Measurements from ENCODE around the gene HS2ST1.

HS2ST1 gene

GRCh38 chr1:86992861-86993260 is 78.4 kb downstream of the HS2ST1 start:
- TF ChIP-seq LEF1 (IDR thresholded peaks at IDR 0.05; ENCODE audit: borderline replicate concordance), result no peak
- TF ChIP-seq SP1 (IDR thresholded peaks at IDR 0.05), result no peak
- TF ChIP-seq TARDBP (IDR thresholded peaks at IDR 0.05), result no peak
- TF ChIP-seq ARNT (IDR thresholded peaks at IDR 0.05), result no peak
- no peak for TF ChIP-seq ELF4 (IDR thresholded peaks at IDR 0.05)
- TF ChIP-seq NFRKB (IDR thresholded peaks at IDR 0.05), result no peak
- TF ChIP-seq ZNF384 (IDR thresholded peaks at IDR 0.05), result no peak
- no peak for TF ChIP-seq HDGF (IDR thresholded peaks at IDR 0.05; ENCODE audit: borderline replicate concordance)
- TF ChIP-seq FOXK2 (IDR thresholded peaks at IDR 0.05), result no peak
- no peak for TF ChIP-seq FOXM1 (IDR thresholded peaks at IDR 0.05; ENCODE audit: borderline replicate concordance)
- no peak for TF ChIP-seq CTBP1 (IDR thresholded peaks at IDR 0.05; ENCODE audit: borderline replicate concordance)
- no peak for TF ChIP-seq FOXA1 (IDR thresholded peaks at IDR 0.05)
- DNase-seq (ENCODE audit: extremely low spot score), result no peak
- ChIA-PET CTCF (interaction anchor here (0.7 kb wide), 1 partner anchor 25 kb away, joined by 4 read pairs; no protein-coding TSS in a partner anchor), POLR2A (no interaction called here)

- ChIA-PET POLR2A (interaction anchor here (0.9 to 1.0 kb wide), 2 partner anchors 10 to 79 kb away, joined by 3 to 4 read pairs; partner anchors contain the start of genes HS2ST1 and SELENOF), CTCF (interaction anchor here (0.7 to 0.8 kb wide), 2 partner anchors 26 to 1415 kb away, joined by 3 to 4 read pairs; no protein-coding TSS in a partner anchor)
- DNase-seq (ENCODE audit: extremely low spot score), result no peak
- no peak for TF ChIP-seq TARDBP (IDR thresholded peaks at IDR 0.05)
- TF ChIP-seq SP1 (IDR thresholded peaks at IDR 0.05), result no peak
- TF ChIP-seq ARNT (IDR thresholded peaks at IDR 0.05), result no peak
- TF ChIP-seq LEF1 (IDR thresholded peaks at IDR 0.05; ENCODE audit: borderline replicate concordance), result no peak
- TF ChIP-seq PKNOX1 (IDR thresholded peaks at IDR 0.05), result peak; percentile 8; the same call in 1 of the 2 replicates
- no peak for TF ChIP-seq BHLHE40 (IDR thresholded peaks at IDR 0.05; ENCODE audit: borderline replicate concordance)
- no peak for TF ChIP-seq L3MBTL2 (conservative IDR thresholded peaks at IDR 0.05)
Observed at GRCh38 chr1:86993269-86993985, 79.0 kb downstream of the HS2ST1 start.

- TF ChIP-seq BHLHE40 (IDR thresholded peaks at IDR 0.05; ENCODE audit: borderline replicate concordance) (no peak), ZNF384 (IDR thresholded peaks at IDR 0.05) (no peak), HDGF (IDR thresholded peaks at IDR 0.05; ENCODE audit: borderline replicate concordance) (no peak), TARDBP (IDR thresholded peaks at IDR 0.05) (no peak), CTBP1 (IDR thresholded peaks at IDR 0.05; ENCODE audit: borderline replicate concordance) (no peak), ELF4 (IDR thresholded peaks at IDR 0.05) (no peak), SUZ12 (IDR thresholded peaks at IDR 0.05) (no peak), FOXA1 (IDR thresholded peaks at IDR 0.05) (no peak), FOXK2 (IDR thresholded peaks at IDR 0.05) (no peak), NFRKB (IDR thresholded peaks at IDR 0.05) (no peak), PKNOX1 (IDR thresholded peaks at IDR 0.05) (no peak), SP1 (IDR thresholded peaks at IDR 0.05) (no peak), L3MBTL2 (conservative IDR thresholded peaks at IDR 0.05) (no peak), ARNT (IDR thresholded peaks at IDR 0.05) (no peak), LEF1 (IDR thresholded peaks at IDR 0.05; ENCODE audit: borderline replicate concordance) (no peak), FOXM1 (IDR thresholded peaks at IDR 0.05; ENCODE audit: borderline replicate concordance) (no peak)
- DNase-seq (ENCODE audit: extremely low spot score), result no peak
- ChIA-PET CTCF (interaction anchor here (0.6 to 0.8 kb wide), 2 partner anchors 30 to 1416 kb away, joined by 3 read pairs; no protein-coding TSS in a partner anchor), POLR2A (interaction anchor here (0.9 to 1.0 kb wide), 2 partner anchors 10 to 80 kb away, joined by 3 to 4 read pairs; partner anchors contain the start of genes HS2ST1 and SELENOF)
Observed at GRCh38 chr1:86994061-86994460, 79.6 kb downstream of the HS2ST1 start.

GRCh38 chr1:86997538-86997937 is 83.1 kb downstream of the HS2ST1 start:
- TF ChIP-seq ZNF384 (IDR thresholded peaks at IDR 0.05), result no peak
- TF ChIP-seq HDGF (IDR thresholded peaks at IDR 0.05; ENCODE audit: borderline replicate concordance), result no peak
- TF ChIP-seq TARDBP (IDR thresholded peaks at IDR 0.05), result no peak
- TF ChIP-seq FOXA1 (IDR thresholded peaks at IDR 0.05), result no peak
- no peak for TF ChIP-seq NFRKB (IDR thresholded peaks at IDR 0.05)
- no peak for TF ChIP-seq FOXK2 (IDR thresholded peaks at IDR 0.05)
- TF ChIP-seq SP1 (IDR thresholded peaks at IDR 0.05), result no peak
- no peak for TF ChIP-seq SUZ12 (IDR thresholded peaks at IDR 0.05)
- TF ChIP-seq CTBP1 (IDR thresholded peaks at IDR 0.05; ENCODE audit: borderline replicate concordance), result no peak
- no peak for TF ChIP-seq L3MBTL2 (conservative IDR thresholded peaks at IDR 0.05)
- no peak for TF ChIP-seq ARNT (IDR thresholded peaks at IDR 0.05)
- no peak for TF ChIP-seq LEF1 (IDR thresholded peaks at IDR 0.05; ENCODE audit: borderline replicate concordance)
- TF ChIP-seq ELF4 (IDR thresholded peaks at IDR 0.05), result no peak
- TF ChIP-seq FOXM1 (IDR thresholded peaks at IDR 0.05; ENCODE audit: borderline replicate concordance), result no peak
- TF ChIP-seq BHLHE40 (IDR thresholded peaks at IDR 0.05; ENCODE audit: borderline replicate concordance), result no peak
- no peak for TF ChIP-seq PKNOX1 (IDR thresholded peaks at IDR 0.05)
- ChIA-PET POLR2A (no interaction called here), CTCF (no interaction called here)
- no peak for DNase-seq (ENCODE audit: extremely low spot score)

GRCh38 chr1:86998280-86998679 is 83.8 kb downstream of the HS2ST1 start:
- POLR2A ChIA-PET, result no interaction called here
- TF ChIP-seq SUZ12 (IDR thresholded peaks at IDR 0.05) (no peak), PKNOX1 (IDR thresholded peaks at IDR 0.05) (peak; percentile 25; the same call in 1 of the 2 replicates)
- DNase-seq (ENCODE audit: extremely low spot score), result no peak
- CTCF ChIA-PET, result interaction anchor here (0.7 kb wide), 1 partner anchor 1758 kb away, joined by 5 read pairs; no protein-coding TSS in a partner anchor
